MM.1S (cell line): ENCODE measurements around the gene BCAS2.

ENCODE experiments used
- EZH2phosphoT487 ChIP-seq: fragments of 300-600 bp; sonication (generic); IDR thresholded peaks from 2 replicates; pipeline ENCODE4 v1.6.1; 2018; ENCODE audit warnings: antibody characterized with exemption, low read length
- TF ChIP-seq, protein P1 (sequence below): fragments of 300-600 bp; sonication (generic); IDR thresholded peaks from 2 replicates; pipeline ENCODE4 v1.5.1; 2016; ENCODE audit warnings: antibody characterized with exemption, low read length, mixed read lengths

DNA sequence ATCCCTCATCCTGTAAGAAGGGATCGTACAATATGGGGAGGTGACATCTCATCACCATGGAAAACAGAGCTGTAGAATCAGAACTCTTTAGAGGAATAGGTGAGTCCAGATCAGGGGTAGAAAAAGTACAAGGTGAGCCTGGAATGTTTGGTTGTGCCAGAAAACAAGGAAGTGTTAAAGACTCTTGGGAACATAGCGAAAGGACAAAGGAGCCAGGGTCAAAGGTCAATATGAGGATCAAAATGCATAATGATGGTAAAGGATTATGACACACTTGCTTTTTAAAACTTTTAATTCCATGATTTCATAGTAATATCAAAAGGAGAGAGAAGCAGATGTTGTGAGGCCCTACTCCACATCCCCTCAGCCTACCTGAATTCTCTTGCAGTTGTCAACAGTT lies 51.2 kb downstream of the BCAS2 start:
- TF ChIP-seq, protein P1, sequence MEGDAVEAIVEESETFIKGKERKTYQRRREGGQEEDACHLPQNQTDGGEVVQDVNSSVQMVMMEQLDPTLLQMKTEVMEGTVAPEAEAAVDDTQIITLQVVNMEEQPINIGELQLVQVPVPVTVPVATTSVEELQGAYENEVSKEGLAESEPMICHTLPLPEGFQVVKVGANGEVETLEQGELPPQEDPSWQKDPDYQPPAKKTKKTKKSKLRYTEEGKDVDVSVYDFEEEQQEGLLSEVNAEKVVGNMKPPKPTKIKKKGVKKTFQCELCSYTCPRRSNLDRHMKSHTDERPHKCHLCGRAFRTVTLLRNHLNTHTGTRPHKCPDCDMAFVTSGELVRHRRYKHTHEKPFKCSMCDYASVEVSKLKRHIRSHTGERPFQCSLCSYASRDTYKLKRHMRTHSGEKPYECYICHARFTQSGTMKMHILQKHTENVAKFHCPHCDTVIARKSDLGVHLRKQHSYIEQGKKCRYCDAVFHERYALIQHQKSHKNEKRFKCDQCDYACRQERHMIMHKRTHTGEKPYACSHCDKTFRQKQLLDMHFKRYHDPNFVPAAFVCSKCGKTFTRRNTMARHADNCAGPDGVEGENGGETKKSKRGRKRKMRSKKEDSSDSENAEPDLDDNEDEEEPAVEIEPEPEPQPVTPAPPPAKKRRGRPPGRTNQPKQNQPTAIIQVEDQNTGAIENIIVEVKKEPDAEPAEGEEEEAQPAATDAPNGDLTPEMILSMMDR, result no peak
- TF ChIP-seq EZH2phosphoT487, result no peak
